Neural progenitor cell (in vitro differentiated cells): ENCODE results near the gene FUZ.

Experiments
- EZH2 ChIP-seq: fragments of 200-600 bp; sonication (generic); IDR thresholded peaks from 2 replicates; pipeline ENCODE4 v1.6.1; 2017; ENCODE audit warnings: antibody characterized with exemption, mild to moderate bottlenecking, moderate library complexity
- EZH2phosphoT487 ChIP-seq: fragments of 200-600 bp; sonication (generic); IDR thresholded peaks from 2 replicates; pipeline ENCODE4 v1.6.1; 2017; ENCODE audit warnings: antibody characterized with exemption
- TF ChIP-seq, protein P1 (sequence below): fragments of 200-600 bp; sonication (generic); IDR thresholded peaks from 2 replicates; pipeline ENCODE4 v1.5.1; 2017; ENCODE audit warnings: antibody characterized with exemption, mild to moderate bottlenecking

DNA sequence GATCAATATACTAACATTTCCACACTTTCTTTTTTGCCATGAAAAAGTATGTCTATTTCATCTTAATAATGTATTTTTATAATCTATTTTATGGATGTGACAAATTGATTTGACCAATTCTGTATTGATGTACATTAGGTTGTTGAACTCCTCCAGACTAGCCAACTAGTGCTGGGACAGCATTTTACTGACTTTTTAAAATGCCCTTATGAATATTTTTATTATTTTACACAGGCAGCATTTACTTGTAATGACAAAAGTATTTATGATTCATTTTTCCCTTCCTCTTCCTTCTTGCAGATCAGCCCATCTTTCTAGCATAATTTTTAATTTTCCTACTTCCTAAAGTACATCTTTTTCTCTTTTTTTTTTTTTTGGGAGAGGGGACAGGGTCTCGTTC lies 918 bp upstream of the FUZ start:
- TF ChIP-seq, protein P1, sequence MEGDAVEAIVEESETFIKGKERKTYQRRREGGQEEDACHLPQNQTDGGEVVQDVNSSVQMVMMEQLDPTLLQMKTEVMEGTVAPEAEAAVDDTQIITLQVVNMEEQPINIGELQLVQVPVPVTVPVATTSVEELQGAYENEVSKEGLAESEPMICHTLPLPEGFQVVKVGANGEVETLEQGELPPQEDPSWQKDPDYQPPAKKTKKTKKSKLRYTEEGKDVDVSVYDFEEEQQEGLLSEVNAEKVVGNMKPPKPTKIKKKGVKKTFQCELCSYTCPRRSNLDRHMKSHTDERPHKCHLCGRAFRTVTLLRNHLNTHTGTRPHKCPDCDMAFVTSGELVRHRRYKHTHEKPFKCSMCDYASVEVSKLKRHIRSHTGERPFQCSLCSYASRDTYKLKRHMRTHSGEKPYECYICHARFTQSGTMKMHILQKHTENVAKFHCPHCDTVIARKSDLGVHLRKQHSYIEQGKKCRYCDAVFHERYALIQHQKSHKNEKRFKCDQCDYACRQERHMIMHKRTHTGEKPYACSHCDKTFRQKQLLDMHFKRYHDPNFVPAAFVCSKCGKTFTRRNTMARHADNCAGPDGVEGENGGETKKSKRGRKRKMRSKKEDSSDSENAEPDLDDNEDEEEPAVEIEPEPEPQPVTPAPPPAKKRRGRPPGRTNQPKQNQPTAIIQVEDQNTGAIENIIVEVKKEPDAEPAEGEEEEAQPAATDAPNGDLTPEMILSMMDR, result no peak
- TF ChIP-seq EZH2 (no peak), EZH2phosphoT487 (no peak)
